GM23248 (cell line): Measurements from ENCODE around the gene ARHGEF28.

Experiments used
- EZH2 ChIP-seq: fragments of 200-600 bp; sonication (generic); IDR thresholded peaks from 2 replicates; pipeline ENCODE4 v1.6.1; 2018; ENCODE audit warnings: antibody characterized with exemption, mild to moderate bottlenecking; ENCODE audit not compliant: insufficient read depth, poor library complexity, severe bottlenecking
- EZH2phosphoT487 ChIP-seq: fragments of 200-600 bp; sonication (generic); IDR thresholded peaks from 2 replicates; pipeline ENCODE4 v1.6.1; 2018; ENCODE audit warnings: antibody characterized with exemption, moderate library complexity, mild to moderate bottlenecking, low read depth; ENCODE audit not compliant: insufficient read depth

DNA sequence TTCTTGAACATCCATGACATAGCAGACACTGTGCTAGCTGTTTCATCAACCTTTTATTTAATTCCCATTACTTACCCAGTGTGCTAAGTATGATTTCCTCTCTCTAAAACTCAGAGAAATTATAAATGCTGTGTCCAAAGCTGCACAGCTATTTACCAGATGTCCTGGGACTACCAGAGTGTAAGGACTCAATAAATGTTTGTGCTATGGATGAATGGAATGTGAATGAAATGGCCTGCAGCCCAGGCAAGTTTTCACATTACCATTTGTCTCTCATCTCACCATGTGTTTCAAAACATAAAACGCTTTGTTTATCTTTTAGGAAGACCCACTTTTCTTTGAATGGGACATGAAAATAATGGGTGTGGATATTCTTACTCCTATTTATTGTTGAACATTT, 96.2 kb downstream of the ARHGEF28 start:
- TF ChIP-seq EZH2 (no peak), EZH2phosphoT487 (no peak)
